HepG2 (cell line): Measurements from ENCODE around the gene NBEA.

Experiments
- ARID2 ChIP-seq: sonication (generic); formaldehyde crosslinking; IDR thresholded peaks from 2 replicates; pipeline ENCODE4 v1.8.1; 2022; ENCODE audit warnings: mild to moderate bottlenecking, missing genetic modification reagents, borderline replicate concordance
- CEBPB ChIP-seq: IDR thresholded peaks from 2 replicates; pipeline ENCODE4 v1.6.1; 2011; ENCODE audit warnings: low read depth, low read length, improper control_type of control experiment, borderline replicate concordance
- EZH2 ChIP-seq: conservative IDR thresholded peaks from 2 replicates; pipeline ENCODE4 v1.6.1; 2012; ENCODE audit warnings: mild to moderate bottlenecking, low read depth, low read length, moderate library complexity
- MTA3 ChIP-seq: sonication (generic); formaldehyde crosslinking; IDR thresholded peaks from 2 replicates; pipeline ENCODE4 v1.4.0; 2020; ENCODE audit warnings: missing genetic modification reagents
- NFRKB ChIP-seq: fragments of 450-650 bp; IDR thresholded peaks from 2 replicates; pipeline ENCODE4 v1.6.1; 2017
- RXRA ChIP-seq: sonication (generic); formaldehyde crosslinking; IDR thresholded peaks from 2 replicates; pipeline ENCODE4 v1.5.1; 2020; ENCODE audit warnings: missing genetic modification reagents
- SP1 ChIP-seq, 2 experiments: fragments of 450-650 bp in 1 of 2; sonication (generic) in 1 of 2; formaldehyde crosslinking in 1 of 2; IDR thresholded peaks; 2 replicates each; pipeline versions ENCODE4 v1.4.0 to v1.6.1; 2016 to 2020; ENCODE audit warnings: missing genetic modification reagents in 1 of 2
- ZNF121 ChIP-seq: sonication (generic); formaldehyde crosslinking; IDR thresholded peaks from 2 replicates; pipeline ENCODE4 v1.5.0; 2020; ENCODE audit warnings: mild to moderate bottlenecking, missing genetic modification reagents
- TF ChIP-seq, protein P1 (sequence below): IDR thresholded peaks from 2 replicates; pipeline ENCODE4 v1.6.1; 2018; ENCODE audit warnings: missing genetic modification reagents, mild to moderate bottlenecking, missing compliant biosample characterization
- TF ChIP-seq, protein P2 (sequence below): sonication (generic); formaldehyde crosslinking; IDR thresholded peaks from 2 replicates; pipeline ENCODE4 v1.4.0; 2020; ENCODE audit warnings: missing genetic modification reagents

DNA sequence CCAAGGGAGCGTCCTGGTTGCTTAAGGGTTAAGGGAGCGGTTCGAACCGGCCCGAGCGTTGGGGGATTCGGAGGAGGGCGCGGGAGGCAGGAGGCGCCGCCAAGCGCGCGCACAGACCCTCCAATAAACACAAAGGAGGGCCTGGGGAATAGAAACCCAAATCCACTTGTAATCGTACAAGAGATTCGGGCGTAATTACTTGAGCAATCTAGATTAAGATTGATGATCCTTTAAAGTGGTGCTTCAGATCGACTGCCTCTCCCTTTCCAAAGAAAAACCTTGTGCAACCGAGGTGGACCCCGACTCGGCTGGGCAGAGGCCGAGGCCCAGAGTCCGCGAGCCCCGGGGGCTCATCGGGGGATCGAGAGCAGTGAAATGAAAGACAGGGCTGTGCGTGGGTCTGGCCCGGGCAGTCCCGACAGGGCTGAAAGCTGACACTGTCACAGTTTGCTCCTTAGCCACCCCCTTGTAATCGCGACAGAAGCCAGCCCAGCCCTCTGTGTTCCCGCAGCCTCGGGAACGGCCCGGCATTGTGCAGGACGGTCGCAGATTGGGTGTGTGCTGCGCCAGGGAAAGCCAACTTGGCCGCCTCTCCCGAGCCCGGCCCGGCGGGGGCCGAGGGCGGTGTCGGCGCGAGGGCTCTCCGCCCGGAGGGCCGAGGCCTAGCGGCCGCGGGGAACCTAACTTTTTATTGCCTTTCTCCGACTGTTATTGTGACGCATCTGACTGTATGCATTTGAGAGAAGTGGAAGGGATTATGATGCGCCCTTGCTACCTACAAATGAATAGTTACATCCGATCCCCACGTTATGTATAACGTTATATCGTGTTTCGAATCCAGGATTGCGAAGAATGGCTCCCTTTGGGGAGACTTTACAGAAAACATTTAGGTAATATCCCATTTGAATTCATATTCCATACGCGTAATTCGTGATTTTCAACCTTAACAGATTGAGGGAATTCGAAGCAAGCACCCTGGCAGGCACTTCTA, 528.9 kb downstream of the NBEA start:
- TF ChIP-seq RXRA (CRISPR knock-in tag) (no peak), CEBPB (no peak), EZH2 (no peak), SP1 (IDR thresholded peaks at IDR 0.05) (no peak), SP1 (CRISPR knock-in tag; IDR thresholded peaks at IDR 0.05) (no peak), NFRKB (no peak), MTA3 (CRISPR knock-in tag) (no peak), ARID2 (no peak), ZNF121 (CRISPR knock-in tag) (no peak)
- TF ChIP-seq, protein P1, sequence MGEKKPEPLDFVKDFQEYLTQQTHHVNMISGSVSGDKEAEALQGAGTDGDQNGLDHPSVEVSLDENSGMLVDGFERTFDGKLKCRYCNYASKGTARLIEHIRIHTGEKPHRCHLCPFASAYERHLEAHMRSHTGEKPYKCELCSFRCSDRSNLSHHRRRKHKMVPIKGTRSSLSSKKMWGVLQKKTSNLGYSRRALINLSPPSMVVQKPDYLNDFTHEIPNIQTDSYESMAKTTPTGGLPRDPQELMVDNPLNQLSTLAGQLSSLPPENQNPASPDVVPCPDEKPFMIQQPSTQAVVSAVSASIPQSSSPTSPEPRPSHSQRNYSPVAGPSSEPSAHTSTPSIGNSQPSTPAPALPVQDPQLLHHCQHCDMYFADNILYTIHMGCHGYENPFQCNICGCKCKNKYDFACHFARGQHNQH: no peak
- TF ChIP-seq, protein P2, sequence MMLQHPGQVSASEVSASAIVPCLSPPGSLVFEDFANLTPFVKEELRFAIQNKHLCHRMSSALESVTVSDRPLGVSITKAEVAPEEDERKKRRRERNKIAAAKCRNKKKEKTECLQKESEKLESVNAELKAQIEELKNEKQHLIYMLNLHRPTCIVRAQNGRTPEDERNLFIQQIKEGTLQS: no peak
